H4 (cell line): ENCODE measurements around the gene U2AF2. TPM values are rescaled to one million over a fixed set of nuclear protein-coding genes. Genes with fewer than 3 reads are reported as not detected.

Experiments used
- DNase-seq: peaks from one replicate; pipeline ENCODE4 v3.0.0-alpha.2; 2015; ENCODE audit warnings: low spot score
- total RNA-seq: library from RNA; depleted of rRNA; stranded (reverse); fragments of >200 nt; shearing (Covaris generic); gene quantifications from 2 replicates; pipeline ENCODE4 v1.2.3, GENCODE V29; 2014

Gene U2AF2
- total RNA-seq, 1 experiment from 2014 or later, result 95.5 TPM

- peak; percentile 99 for DNase-seq
Measured at GRCh38 chr19:55674841-55675660, 20.2 kb downstream of the U2AF2 start, which contains the start of gene EPN1. Gene EPN1, plus strand, starts transcription at chr19:55675226. Its CDS starts 3,402 bp downstream, at chr19:55678628.

GRCh38 chr19:55675661-55676354 is 21.0 kb downstream of the U2AF2 start:
- DNase-seq, result no peak

- no peak for DNase-seq
Measured at GRCh38 chr19:55676383-55676782, 21.5 kb downstream of the U2AF2 start.

GRCh38 chr19:55676889-55677505 is 22.2 kb downstream of the U2AF2 start:
- no peak for DNase-seq

- no peak for DNase-seq
Measured at GRCh38 chr19:55677572-55678028, 22.8 kb downstream of the U2AF2 start.

- DNase-seq, result no peak
Measured at GRCh38 chr19:55678121-55678671, 23.4 kb downstream of the U2AF2 start.

GRCh38 chr19:55679343-55680257 is 24.8 kb downstream of the U2AF2 start:
- no peak for DNase-seq

- no peak for DNase-seq
Measured at GRCh38 chr19:55680339-55681130, 25.7 kb downstream of the U2AF2 start.

- DNase-seq, result no peak
Measured at GRCh38 chr19:55681131-55682092, 26.6 kb downstream of the U2AF2 start.

- DNase-seq, result no peak
Measured at GRCh38 chr19:55683449-55684261, 28.8 kb downstream of the U2AF2 start.

GRCh38 chr19:55684946-55685681 is 30.3 kb downstream of the U2AF2 start:
- no peak for DNase-seq

GRCh38 chr19:55685776-55686175 is 30.9 kb downstream of the U2AF2 start:
- DNase-seq, result no peak

GRCh38 chr19:55686311-55687050 is 31.6 kb downstream of the U2AF2 start:
- DNase-seq, result no peak

GRCh38 chr19:55687281-55688201 is 32.7 kb downstream of the U2AF2 start:
- no peak for DNase-seq

GRCh38 chr19:55688422-55689218 is 33.8 kb downstream of the U2AF2 start:
- no peak for DNase-seq
